GM15510 (cell line): ENCODE data around the gene STK4.

ENCODE experiments used
- POLR2A ChIP-seq: IDR thresholded peaks from 3 replicates; pipeline ENCODE4 v1.6.1; 2011; ENCODE audit warnings: borderline replicate concordance; ENCODE audit not compliant: insufficient read length; ENCODE audit errors: extremely low read depth

STK4 gene

GRCh38 chr20:44943828-44944227 is 22.5 kb upstream of the STK4 start:
- no peak for TF ChIP-seq POLR2A

GRCh38 chr20:44945261-44945660 is 21.1 kb upstream of the STK4 start:
- no peak for TF ChIP-seq POLR2A

- TF ChIP-seq POLR2A = no peak
These were observed 19.9 kb upstream of the STK4 start for GRCh38 chr20:44946271-44946852.

- TF ChIP-seq POLR2A = no peak
These were observed 18.2 kb upstream of the STK4 start for GRCh38 chr20:44948107-44948506.

- TF ChIP-seq POLR2A = no peak
These were observed 17.8 kb upstream of the STK4 start for GRCh38 chr20:44948513-44948912.

GRCh38 chr20:44950368-44950767 is 15.9 kb upstream of the STK4 start:
- no peak for TF ChIP-seq POLR2A

GRCh38 chr20:44952731-44953130 is 13.6 kb upstream of the STK4 start:
- TF ChIP-seq POLR2A = no peak

GRCh38 chr20:44954211-44954610 is 12.1 kb upstream of the STK4 start:
- no peak for TF ChIP-seq POLR2A

- no peak for TF ChIP-seq POLR2A
These were observed 11.0 kb upstream of the STK4 start for GRCh38 chr20:44955270-44955669.

- no peak for TF ChIP-seq POLR2A
These were observed 9.9 kb upstream of the STK4 start for GRCh38 chr20:44956410-44956809.

- TF ChIP-seq POLR2A = no peak
These were observed 8.0 kb upstream of the STK4 start for GRCh38 chr20:44958276-44958675.

GRCh38 chr20:44959082-44959637 is 7.2 kb upstream of the STK4 start:
- no peak for TF ChIP-seq POLR2A

- TF ChIP-seq POLR2A = no peak
These were observed 6.6 kb upstream of the STK4 start for GRCh38 chr20:44959638-44960102.

- peak; percentile 75 for TF ChIP-seq POLR2A
These were observed 6.0 kb upstream of the STK4 start, which contains the start of gene TOMM34 for GRCh38 chr20:44960103-44960852. Gene TOMM34, minus strand, starts transcription at chr20:44960397. Its CDS starts 64 bp downstream, at chr20:44960333.

- TF ChIP-seq POLR2A = no peak
These were observed 5.1 kb upstream of the STK4 start for GRCh38 chr20:44961011-44961869.
